ENCODE data around the gene RBM8A.
A peak's percentile ranks its signal among the peaks of the same experiment; 100 is the strongest.

The RBM8A gene

GRCh38 chr1:145884675-145885074 is 42.6 kb downstream of the RBM8A start:
- DNase-seq (ENCODE audit: low read depth in 2 of 3, low spot score in 1 of 3) = no peak

DNA sequence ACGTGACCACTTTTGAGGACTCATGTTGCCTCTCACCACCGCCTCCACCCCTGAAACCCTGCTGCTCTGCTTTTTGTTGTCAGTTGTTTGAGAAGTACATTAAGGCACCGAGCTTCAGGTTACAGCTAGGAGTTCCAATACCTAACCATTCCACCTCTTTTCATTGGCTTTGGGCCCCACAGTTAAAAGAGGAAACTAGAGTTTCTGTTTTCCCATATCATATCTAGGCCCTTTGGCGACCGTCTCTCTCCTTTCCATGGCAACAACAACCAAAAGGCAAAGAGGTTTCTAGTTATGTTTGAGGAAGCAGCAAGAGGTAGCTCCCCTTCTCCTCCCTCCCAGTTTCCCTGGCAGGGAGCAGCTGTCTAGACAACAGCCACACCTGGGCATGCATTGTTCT is 47.5 kb downstream of the RBM8A start:
- DNase-seq (ENCODE audit: low read depth in 2 of 3, low spot score in 1 of 3) = no peak

DNA sequence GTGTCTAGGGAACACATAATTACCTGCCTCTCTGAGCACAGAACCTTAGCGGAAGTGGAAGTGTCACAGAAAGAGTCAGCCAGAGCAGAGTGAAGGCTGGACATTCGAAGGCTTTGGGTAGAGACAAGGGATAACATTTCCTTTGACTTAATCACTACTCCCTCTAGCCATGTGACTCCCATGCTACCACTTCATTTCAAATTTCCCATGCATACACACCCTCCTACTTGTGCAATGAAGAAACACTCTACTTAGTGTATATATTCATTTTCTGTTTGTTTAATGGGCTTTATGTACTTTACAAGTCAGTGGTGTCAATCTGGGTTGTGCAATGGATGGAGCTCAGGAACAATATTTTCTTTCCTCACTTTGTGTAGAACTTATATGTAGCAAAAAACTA is 48.6 kb downstream of the RBM8A start:
- no peak for DNase-seq (ENCODE audit: low read depth in 2 of 3, low spot score in 1 of 3)

DNA sequence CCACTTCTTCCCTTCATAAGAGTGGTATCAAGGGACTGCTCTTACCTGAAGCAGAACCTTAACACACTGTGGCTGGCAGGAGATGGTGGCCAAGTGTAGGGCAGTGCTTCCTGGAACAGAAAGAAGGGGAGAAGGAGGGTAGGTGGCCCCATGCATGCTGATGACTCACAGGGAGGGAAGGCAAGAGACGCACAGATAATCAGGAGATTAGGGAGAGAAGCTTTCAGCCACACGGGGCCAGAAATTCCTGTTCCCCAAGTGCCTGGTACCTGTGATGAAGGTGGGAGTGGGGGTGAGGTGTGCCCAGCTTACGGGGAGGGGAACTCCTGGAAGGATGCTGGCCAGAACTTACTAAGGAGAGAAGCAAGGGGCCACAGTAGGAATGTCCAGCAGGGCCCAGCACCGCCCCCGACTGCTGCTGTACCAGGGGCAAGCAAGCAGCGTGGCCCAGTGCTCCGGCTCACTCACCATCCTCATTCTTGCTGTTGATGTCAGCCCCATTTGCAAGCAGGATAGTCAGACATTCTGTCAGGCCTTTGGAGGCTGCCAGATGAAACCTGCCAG is 49.3 kb downstream of the RBM8A start:
- no peak for DNase-seq (ENCODE audit: low read depth in 2 of 3, low spot score in 1 of 3)

- DNase-seq (ENCODE audit: low read depth in 2 of 3, low spot score in 1 of 3) = no peak
Observed at GRCh38 chr1:145874646-145875045, 52.6 kb downstream of the RBM8A start.

GRCh38 chr1:145871994-145872924 is 55.0 kb downstream of the RBM8A start:
- peak in 1 of 3 donors; percentile 15 for DNase-seq (ENCODE audit: low read depth in 2 of 3, low spot score in 1 of 3)

Data from stimulated activated CD4-positive, alpha-beta T cell treated with anti-CD3 and anti-CD28 coated beads, Interleukin-12 subunit alpha, Interleukin-12 subunit beta, amount 100 ng/mL, for 48 hours (primary cell).